MCF 10A (cell line): ENCODE data around the gene SLC25A12. TPM values are rescaled to one million over a fixed set of nuclear protein-coding genes. Genes with fewer than 3 reads are reported as not detected.
A peak's percentile ranks its signal among the peaks of the same experiment; 100 is the strongest.

Experiments used
- BruUV-seq: library from RNA; stranded (reverse); fragments of 400-500 nt; replicated peaks from 2 replicates; lab custom pipeline; 2021; lab: Mats Ljungman, UMichigan
- CTCF ChIA-PET: fragments of 300-600 bp; sonication (Branson Sonifier 250); formaldehyde crosslinking; extraction: SDS; loops from one replicate; lab custom pipeline; 2021; ENCODE audit warnings: antibody characterized with exemption, inconsistent platforms; lab: Yijun Ruan, JAX
- POLR2A ChIA-PET: fragments of 300-600, 350-650 bp; sonication (Branson Sonifier 250); formaldehyde crosslinking; extraction: SDS; loops from one replicate; lab custom pipeline; 2020; ENCODE audit warnings: antibody characterized with exemption, inconsistent platforms; lab: Yijun Ruan, JAX
- DNase-seq: peaks from one replicate; pipeline ENCODE4 v3.0.0-alpha.2; 2018; ENCODE audit not compliant: unreplicated experiment
- H3K27ac Mint-ChIP-seq: one replicate; pipeline ENCODE4 v1.8.0; 2022; ENCODE audit warnings: mild to moderate bottlenecking, low read depth, mixed read lengths; ENCODE audit not compliant: unreplicated experiment
- H3K27me3 Mint-ChIP-seq: one replicate; pipeline ENCODE4 v1.8.0; 2022; ENCODE audit warnings: mixed read lengths; ENCODE audit not compliant: insufficient read depth, unreplicated experiment
- H3K36me3 Mint-ChIP-seq: one replicate; pipeline ENCODE4 v1.8.0; 2022; ENCODE audit warnings: mild to moderate bottlenecking, moderate library complexity, mixed read lengths; ENCODE audit not compliant: insufficient read depth, unreplicated experiment
- H3K4me1 Mint-ChIP-seq: one replicate; pipeline ENCODE4 v1.8.0; 2022; ENCODE audit warnings: mixed read lengths; ENCODE audit not compliant: insufficient read depth, unreplicated experiment
- H3K4me3 Mint-ChIP-seq: one replicate; pipeline ENCODE4 v1.8.0; 2022; ENCODE audit warnings: mild to moderate bottlenecking, moderate library complexity, mixed read lengths; ENCODE audit not compliant: unreplicated experiment
- H3K9me3 Mint-ChIP-seq: one replicate; pipeline ENCODE4 v1.8.0; 2022; ENCODE audit warnings: mixed read lengths; ENCODE audit not compliant: unreplicated experiment
- intact Hi-C: fragments of 100-400 bp; cut with micrococcal nuclease; formaldehyde crosslinking; loops from 2 replicates; pipeline ENCODE4 v1.14.1; 2022
- total RNA-seq: library from RNA; stranded (reverse); gene quantifications from 2 replicates; pipeline ENCODE4 v1.2.3, GENCODE V29; 2022
- TF ChIP-seq, protein P1 (sequence below): fragments of 200-600 bp; IDR thresholded peaks from one replicate; pipeline ENCODE4 v1.8.0; 2022; ENCODE audit warnings: antibody characterized with exemption, mild to moderate bottlenecking; ENCODE audit not compliant: unreplicated experiment

The SLC25A12 gene
- total RNA-seq, 1 experiment from 2014 or later = 12.5 TPM

DNA sequence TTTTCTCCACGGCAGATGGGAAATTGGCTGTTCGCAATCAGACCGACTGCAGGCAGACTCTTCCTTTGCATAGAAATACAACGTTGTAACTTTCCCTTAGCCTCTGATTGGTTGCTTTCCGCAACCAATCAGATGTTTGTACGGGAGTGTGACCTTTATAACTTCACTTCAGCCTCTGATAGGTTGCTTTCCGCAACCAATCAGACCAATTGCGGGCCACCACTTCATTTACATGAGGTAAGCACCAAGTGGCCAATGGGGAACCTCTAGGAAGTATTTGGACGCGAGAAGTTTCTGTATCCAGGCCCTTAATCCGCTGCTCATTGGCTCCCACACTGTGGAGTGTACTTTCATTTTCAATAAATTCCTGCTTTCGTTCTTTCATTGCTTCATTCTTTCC, 19.1 kb downstream of the SLC25A12 start:
- ChIA-PET CTCF (no interaction called here), POLR2A (no interaction called here)
- peak overlapping the region; percentile 23 for H3K27ac Mint-ChIP-seq

DNA sequence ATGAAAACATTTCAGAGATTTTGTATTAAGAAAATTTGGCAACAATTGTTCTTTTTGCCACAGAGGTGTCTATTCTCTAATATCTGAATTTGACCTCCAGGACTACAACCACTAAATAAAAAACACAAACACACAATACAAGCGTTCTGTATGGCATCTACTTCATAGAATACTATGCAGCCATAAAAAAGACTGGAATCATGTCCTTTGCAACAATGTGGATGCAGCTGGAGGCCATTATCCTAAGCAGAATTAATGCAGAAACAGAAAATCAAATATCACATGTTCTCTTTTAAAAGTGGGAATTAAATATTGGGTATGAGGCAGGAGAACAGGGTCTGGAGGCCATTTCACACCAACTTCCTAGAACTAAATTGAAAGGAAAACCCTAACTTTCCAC, 19.5 kb downstream of the SLC25A12 start:
- CTCF ChIA-PET = no interaction called here
- no peaks in the 10 kb centered on the region for H3K9me3 Mint-ChIP-seq
- H3K4me1 Mint-ChIP-seq = peaks cover 14% of the 10 kb centered on the region
- intact Hi-C loops = no loop called here
- no peak for DNase-seq
- POLR2A ChIA-PET = no interaction called here
- peaks cover 16% of the 10 kb centered on the region for H3K36me3 Mint-ChIP-seq
- TF ChIP-seq, protein P1, sequence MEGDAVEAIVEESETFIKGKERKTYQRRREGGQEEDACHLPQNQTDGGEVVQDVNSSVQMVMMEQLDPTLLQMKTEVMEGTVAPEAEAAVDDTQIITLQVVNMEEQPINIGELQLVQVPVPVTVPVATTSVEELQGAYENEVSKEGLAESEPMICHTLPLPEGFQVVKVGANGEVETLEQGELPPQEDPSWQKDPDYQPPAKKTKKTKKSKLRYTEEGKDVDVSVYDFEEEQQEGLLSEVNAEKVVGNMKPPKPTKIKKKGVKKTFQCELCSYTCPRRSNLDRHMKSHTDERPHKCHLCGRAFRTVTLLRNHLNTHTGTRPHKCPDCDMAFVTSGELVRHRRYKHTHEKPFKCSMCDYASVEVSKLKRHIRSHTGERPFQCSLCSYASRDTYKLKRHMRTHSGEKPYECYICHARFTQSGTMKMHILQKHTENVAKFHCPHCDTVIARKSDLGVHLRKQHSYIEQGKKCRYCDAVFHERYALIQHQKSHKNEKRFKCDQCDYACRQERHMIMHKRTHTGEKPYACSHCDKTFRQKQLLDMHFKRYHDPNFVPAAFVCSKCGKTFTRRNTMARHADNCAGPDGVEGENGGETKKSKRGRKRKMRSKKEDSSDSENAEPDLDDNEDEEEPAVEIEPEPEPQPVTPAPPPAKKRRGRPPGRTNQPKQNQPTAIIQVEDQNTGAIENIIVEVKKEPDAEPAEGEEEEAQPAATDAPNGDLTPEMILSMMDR = no peak
- H3K27me3 Mint-ChIP-seq = no peaks in the 10 kb centered on the region
- no TSS peak for BruUV-seq
- no peak overlapping the region for H3K27ac Mint-ChIP-seq
- H3K4me3 Mint-ChIP-seq = no peak overlapping the region

More for the DNA sequence above, 19.1 kb downstream of the SLC25A12 start:
- Mint-ChIP-seq H3K4me3 (no peak overlapping the region), H3K9me3 (no peaks in the 10 kb centered on the region), H3K36me3 (peaks cover 16% of the 10 kb centered on the region), H3K4me1 (peaks cover 14% of the 10 kb centered on the region), H3K27me3 (no peaks in the 10 kb centered on the region)
- BruUV-seq = no TSS peak
- intact Hi-C loops = no loop called here
- DNase-seq = no peak
- TF ChIP-seq, protein P1 = no peak

DNA sequence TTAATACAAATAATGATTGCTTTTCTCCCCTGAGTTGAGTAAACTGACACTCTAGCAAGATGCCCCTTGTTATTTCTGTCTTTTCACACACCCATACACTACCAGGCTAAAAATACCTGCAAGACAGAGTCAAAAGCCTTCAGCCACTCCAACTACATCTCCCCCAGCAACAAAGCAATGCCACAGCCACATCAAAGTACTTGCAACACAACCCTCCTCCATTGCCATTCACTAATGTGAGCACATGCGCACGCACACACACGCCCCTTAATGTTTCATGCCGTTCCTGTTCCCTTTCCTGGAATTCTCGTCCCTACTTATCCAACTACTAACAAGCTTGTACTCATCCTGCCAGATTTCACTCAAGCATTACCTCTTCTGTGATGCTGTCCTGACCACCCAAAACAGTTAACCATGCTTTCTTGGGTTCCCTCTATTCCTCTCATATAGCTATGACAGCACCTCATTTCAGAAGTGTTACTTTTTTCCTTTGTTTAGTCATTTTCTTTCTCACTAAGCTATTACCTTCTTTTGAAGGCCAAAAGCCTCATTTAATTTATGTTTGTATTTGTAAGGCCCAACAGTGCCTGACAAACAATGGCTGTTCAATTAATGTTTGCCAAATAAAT, 29.6 kb downstream of the SLC25A12 start:
- H3K4me1 Mint-ChIP-seq = peaks cover 5% of the 10 kb centered on the region
- H3K9me3 Mint-ChIP-seq = no peaks in the 10 kb centered on the region
- H3K27me3 Mint-ChIP-seq = no peaks in the 10 kb centered on the region

DNA sequence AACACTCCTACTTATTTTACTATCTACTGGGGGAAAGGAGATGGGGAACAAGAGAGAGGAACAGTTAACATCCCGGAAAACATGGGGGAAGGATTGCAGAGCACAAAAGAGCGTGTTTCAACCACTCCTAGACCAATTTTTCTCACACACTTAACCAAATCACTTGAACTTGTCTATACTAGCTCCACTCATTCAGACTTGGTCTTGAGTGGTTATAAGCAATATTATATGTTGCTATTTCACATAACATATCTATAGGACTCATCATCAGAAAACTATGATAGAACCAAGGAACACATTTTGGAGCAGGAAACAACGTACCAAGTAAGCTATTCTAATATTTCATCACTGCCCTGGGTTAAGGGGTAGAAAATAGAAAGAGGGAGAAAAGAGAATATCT, 31.5 kb downstream of the SLC25A12 start:
- DNase-seq = no peak
- intact Hi-C loops = no loop called here
- H3K36me3 Mint-ChIP-seq = no peaks in the 10 kb centered on the region
- peaks cover 5% of the 10 kb centered on the region for H3K4me1 Mint-ChIP-seq
- BruUV-seq = no TSS peak
- no peak overlapping the region for H3K27ac Mint-ChIP-seq
- ChIA-PET CTCF (interaction anchor here (0.6 kb wide), 1 partner anchor 176 kb away, joined by 3 read pairs; no protein-coding TSS in a partner anchor), POLR2A (interaction anchor here (0.6 kb wide), 1 partner anchor 515 kb away, joined by 3 read pairs; no protein-coding TSS in a partner anchor)
- H3K9me3 Mint-ChIP-seq = no peaks in the 10 kb centered on the region
- H3K4me3 Mint-ChIP-seq = no peak overlapping the region
- H3K27me3 Mint-ChIP-seq = no peaks in the 10 kb centered on the region
- TF ChIP-seq, protein P1 = no peak

More for the DNA sequence above, 29.6 kb downstream of the SLC25A12 start:
- Mint-ChIP-seq H3K36me3 (peaks cover 6% of the 10 kb centered on the region), H3K27ac (no peak overlapping the region), H3K4me3 (no peak overlapping the region)
- peak; percentile 1 for DNase-seq
- BruUV-seq = no TSS peak
- intact Hi-C loops = no loop called here
- ChIA-PET POLR2A (interaction anchor here (0.6 to 1.2 kb wide), 2 partner anchors 30 to 67 kb away, joined by 3 read pairs; partner anchors contain the start of gene SLC25A12), CTCF (interaction anchor here (0.9 kb wide), 1 partner anchor 292 kb away, joined by 3 read pairs; no protein-coding TSS in a partner anchor)
- TF ChIP-seq, protein P1 = no peak
